A549 (cell line): ENCODE results near the gene PTPRA. TPM values are rescaled to one million over a fixed set of nuclear protein-coding genes. Genes with fewer than 3 reads are reported as not detected.

Experiments used
- ATAC-seq, 2 experiments: fragments of 200-7000 bp in 1 of 2; fragments of >200 bp in 1 of 2; cut with Nextera tagmentation in 1 of 2; cut with Tn5 transposase in 1 of 2; 3 replicates each; pipeline versions ENCODE4 v1.8.0 to v1.9.1; 2018 to 2020; ENCODE audit warnings: mild to moderate bottlenecking in 1 of 2, moderate library complexity in 1 of 2
- CTCF ChIA-PET: fragments of 300-600 bp; sonication (Branson Sonifier 250); formaldehyde crosslinking; extraction: SDS; loops from one replicate; lab custom pipeline; 2021; ENCODE audit warnings: antibody characterized with exemption, inconsistent platforms; lab: Yijun Ruan, JAX
- POLR2A ChIA-PET: fragments of 350-600 bp; formaldehyde crosslinking; extraction: SDS; loops from one replicate; lab custom pipeline; 2021; ENCODE audit warnings: antibody characterized with exemption, inconsistent platforms; lab: Yijun Ruan, JAX
- DNase-seq, 2 experiments: peaks; one replicate each; pipeline versions ENCODE4 v3.0.0 to v3.0.0-alpha.2; 2011 to 2016; ENCODE audit warnings: low read depth in 1 of 2, low spot score in 1 of 2
- FAIRE-seq: peaks from 2 replicates; lab custom pipeline; 2011; peaks lifted over from hg19 to GRCh38; lab: Jason Lieb, UNC
- H3K27ac ChIP-seq, 2 experiments: fragments of >200 bp; sonication (Bioruptor Twin); formaldehyde crosslinking; 3 replicates each; pipeline ENCODE4 v1.5.1; 2016 to 2017
- H3K4me1 ChIP-seq: fragments of >200 bp; sonication (Bioruptor Twin); formaldehyde crosslinking; 3 replicates; pipeline ENCODE4 v1.6.1; 2016
- H3K4me2 ChIP-seq: fragments of >200 bp; sonication (Bioruptor Twin); formaldehyde crosslinking; 3 replicates; pipeline ENCODE4 v1.6.1; 2016
- H3K4me3 ChIP-seq: fragments of >200 bp; sonication (Bioruptor Twin); formaldehyde crosslinking; 3 replicates; pipeline ENCODE4 v1.5.1; 2016
- H3K9me3 ChIP-seq: fragments of >200 bp; sonication (Bioruptor Twin); formaldehyde crosslinking; 3 replicates; pipeline ENCODE4 v1.6.1; 2016
- CBX2 ChIP-seq: fragments of 200-600 bp; sonication (generic); IDR thresholded peaks from 2 replicates; pipeline ENCODE4 v1.6.1; 2016; ENCODE audit warnings: low read depth, mild to moderate bottlenecking, borderline replicate concordance
- CEBPB ChIP-seq, 2 experiments: fragments of >200 bp in 1 of 2; sonication (Bioruptor Twin) in 1 of 2; formaldehyde crosslinking in 1 of 2; IDR thresholded peaks; 2 replicates each; pipeline ENCODE4 v1.6.1; 2012 to 2016
- CHD2 ChIP-seq: fragments of 150-350 bp; IDR thresholded peaks from 2 replicates; pipeline ENCODE4 v1.6.1; 2014; ENCODE audit warnings: low read length; ENCODE audit not compliant: partially characterized antibody
- EP300 ChIP-seq, 2 experiments: fragments of >200 bp; sonication (Bioruptor Twin); formaldehyde crosslinking; IDR thresholded peaks; 2 replicates in 1 of 2; 3 replicates in 1 of 2; pipeline ENCODE4 v1.6.1; 2016 to 2017
- FOSL2 ChIP-seq, 2 experiments: fragments of 450-650 bp in 1 of 2; fragments of >200 bp in 1 of 2; sonication (Bioruptor Twin) in 1 of 2; formaldehyde crosslinking; IDR thresholded peaks; 2 replicates each; pipeline versions ENCODE4 v1.5.0 to v1.6.1; 2016 to 2020; ENCODE audit warnings: mild to moderate bottlenecking in 1 of 2, moderate library complexity in 1 of 2
- FOXS1 ChIP-seq: fragments of 250-450 bp; sonication (Bioruptor Pico); IDR thresholded peaks from 2 replicates; pipeline ENCODE4 v1.5.0; 2020; ENCODE audit warnings: mild to moderate bottlenecking, moderate library complexity
- HDAC2 ChIP-seq: fragments of 200-600 bp; sonication (generic); IDR thresholded peaks from 2 replicates; pipeline ENCODE4 v1.6.1; 2016
- HEYL ChIP-seq: fragments of 250-450 bp; sonication (Bioruptor Pico); IDR thresholded peaks from 2 replicates; pipeline ENCODE4 v1.8.0; 2021; ENCODE audit warnings: mild to moderate bottlenecking, moderate library complexity
- JUN ChIP-seq, 2 experiments: fragments of >200 bp; sonication (Bioruptor Twin); formaldehyde crosslinking; IDR thresholded peaks; 2 replicates in 1 of 2; 3 replicates in 1 of 2; pipeline ENCODE4 v1.6.1; 2016 to 2017
- MAFK ChIP-seq: fragments of 450-650 bp; IDR thresholded peaks from 2 replicates; pipeline ENCODE4 v1.6.1; 2014; ENCODE audit not compliant: partially characterized antibody
- NR3C1 ChIP-seq: fragments of >200 bp; sonication (Bioruptor Twin); formaldehyde crosslinking; IDR thresholded peaks from 3 replicates; pipeline ENCODE4 v1.6.1; 2017
- PHF8 ChIP-seq: fragments of 200-600 bp; sonication (generic); IDR thresholded peaks from 2 replicates; pipeline ENCODE4 v1.6.1; 2016; ENCODE audit warnings: low read depth, mild to moderate bottlenecking, antibody characterized with exemption, moderate library complexity, borderline replicate concordance
- POLR2A ChIP-seq: IDR thresholded peaks from 2 replicates; pipeline ENCODE4 v1.6.1; 2012; ENCODE audit warnings: mild to moderate bottlenecking, low read length
- RAD21 ChIP-seq, 2 experiments: fragments of >200 bp in 1 of 2; sonication (Bioruptor Twin) in 1 of 2; formaldehyde crosslinking in 1 of 2; IDR thresholded peaks in 1 of 2; conservative IDR thresholded peaks in 1 of 2; 2 replicates in 1 of 2; 3 replicates in 1 of 2; pipeline ENCODE4 v1.6.1; 2012 to 2018; ENCODE audit warnings: inconsistent platforms in 1 of 2
- RARB ChIP-seq: fragments of 250-450 bp; sonication (Bioruptor Pico); IDR thresholded peaks from 2 replicates; pipeline ENCODE4 v1.8.0; 2021; ENCODE audit warnings: mild to moderate bottlenecking, moderate library complexity
- SREBF2 ChIP-seq: fragments of 450-650 bp; IDR thresholded peaks from 2 replicates; pipeline ENCODE4 v1.6.1; 2014; ENCODE audit warnings: mild to moderate bottlenecking, moderate library complexity
- ZNF302 ChIP-seq: fragments of 250-450 bp; sonication (Bioruptor Pico); IDR thresholded peaks from 2 replicates; pipeline ENCODE4 v1.9.0; 2021; ENCODE audit warnings: inconsistent platforms, mild to moderate bottlenecking, moderate library complexity
- WGBS: methylation state at CpG from one replicate; pipeline ENCODE4 v1.1.6; 2017; ENCODE audit errors: missing lambda C conversion rate; 5-methylcytosine and 5-hydroxymethylcytosine counted together
- polyA plus RNA-seq, 4 experiments: library from polyadenylated mRNA; depleted of rRNA in 3 of 4; stranded (reverse); fragments of >200 nt; fragmentation: RNase III in 1 of 4; extraction: RNeasy Plus Mini Kit Qiagen cat#74134 plus additional on column Dnase treatment in 1 of 4; gene quantifications; 2 replicates in 3 of 4; 3 replicates in 1 of 4; pipeline ENCODE4 v1.2.3, GENCODE V29; 2011 to 2017
- TF ChIP-seq, protein P1 (sequence below): IDR thresholded peaks from 2 replicates; pipeline ENCODE4 v1.6.1; 2012
- TF ChIP-seq, protein P2 (sequence below): IDR thresholded peaks from 2 replicates; pipeline ENCODE4 v1.6.1; 2012; ENCODE audit warnings: low read depth, borderline replicate concordance

The PTPRA gene
- polyA plus RNA-seq, 2 of the 4 experiments (the other 2 are of a cell fraction), result 29.2 to 83.2 TPM

DNA sequence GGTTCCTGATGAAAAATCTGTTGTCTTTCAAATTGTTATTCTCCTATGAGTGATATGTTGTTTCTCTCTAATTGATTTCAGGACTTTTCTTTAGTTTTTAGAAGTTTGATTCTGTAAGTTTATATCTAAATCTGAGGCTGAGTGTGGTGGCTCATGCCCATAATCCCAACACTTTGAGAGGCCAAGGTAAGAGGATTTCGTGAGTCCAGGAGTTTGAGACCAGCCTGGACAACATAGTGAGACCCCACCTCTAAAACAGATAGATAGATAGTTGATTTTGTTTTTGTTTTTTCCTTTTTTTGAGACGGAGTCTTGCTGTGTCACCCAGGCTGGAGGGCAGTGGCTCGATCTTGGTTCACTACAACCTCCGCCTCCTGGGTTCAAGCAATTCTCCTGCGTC lies 64.6 kb downstream of the PTPRA start:
- ChIA-PET CTCF (no interaction called here), POLR2A (no interaction called here)
- no peak for FAIRE-seq
- H3K4me3 ChIP-seq, result no peak overlapping the region
- no peaks in the 10 kb centered on the region for H3K9me3 ChIP-seq
- 94% methylated on average over 5 of the region's 5 CpGs for WGBS
- no peaks in the 10 kb centered on the region for H3K4me1 ChIP-seq
- no peak for ATAC-seq
- no peak for DNase-seq
- no peak overlapping the region for H3K4me2 ChIP-seq
- no peak overlapping the region for H3K27ac ChIP-seq
- TF ChIP-seq MAFK, result no peak
- TF ChIP-seq, protein P1, sequence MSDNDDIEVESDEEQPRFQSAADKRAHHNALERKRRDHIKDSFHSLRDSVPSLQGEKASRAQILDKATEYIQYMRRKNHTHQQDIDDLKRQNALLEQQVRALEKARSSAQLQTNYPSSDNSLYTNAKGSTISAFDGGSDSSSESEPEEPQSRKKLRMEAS, result no peak
- no peak for TF ChIP-seq SREBF2
- no peak for TF ChIP-seq CEBPB (IDR thresholded peaks at IDR 0.05)
- TF ChIP-seq JUN (IDR thresholded peaks at IDR 0.05), result no peak
- TF ChIP-seq, protein P2, sequence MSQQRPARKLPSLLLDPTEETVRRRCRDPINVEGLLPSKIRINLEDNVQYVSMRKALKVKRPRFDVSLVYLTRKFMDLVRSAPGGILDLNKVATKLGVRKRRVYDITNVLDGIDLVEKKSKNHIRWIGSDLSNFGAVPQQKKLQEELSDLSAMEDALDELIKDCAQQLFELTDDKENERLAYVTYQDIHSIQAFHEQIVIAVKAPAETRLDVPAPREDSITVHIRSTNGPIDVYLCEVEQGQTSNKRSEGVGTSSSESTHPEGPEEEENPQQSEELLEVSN, result no peak
- no peak for TF ChIP-seq POLR2A
- TF ChIP-seq PHF8, result no peak
- TF ChIP-seq ZNF302 (CRISPR knock-in tag), result no peak

DNA sequence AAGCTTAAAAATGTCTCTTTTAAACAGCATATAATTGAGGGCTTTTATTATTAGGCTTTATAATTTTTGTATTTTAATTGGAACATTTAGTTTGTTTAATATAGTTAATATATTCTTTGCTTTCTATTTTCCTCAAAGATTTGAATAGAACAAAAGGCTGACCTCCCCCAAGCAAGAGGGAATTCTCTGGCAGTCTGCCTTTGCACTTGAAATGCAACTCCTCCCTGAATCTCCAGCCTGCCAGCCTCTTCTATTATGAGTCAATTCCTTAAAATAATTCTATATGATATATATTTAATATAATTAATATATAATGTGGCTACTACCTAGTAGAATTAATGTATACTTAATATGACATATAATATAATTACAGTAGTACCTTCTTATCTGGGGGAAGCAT lies 69.2 kb downstream of the PTPRA start:
- Histone ChIP-seq H3K27ac (no peak overlapping the region), H3K4me3 (no peak overlapping the region), H3K4me2 (no peak overlapping the region), H3K9me3 (no peaks in the 10 kb centered on the region), H3K4me1 (peaks cover 6% of the 10 kb centered on the region; the same call in 2 of the 3 replicates)
- FAIRE-seq (no peak), DNase-seq (no peak), ATAC-seq (no peak)
- CTCF ChIA-PET, result interaction anchor here (0.8 to 2.3 kb wide), 4 partner anchors 9 to 187 kb away, joined by 3 to 6 read pairs (median 3); no protein-coding TSS in a partner anchor
- TF ChIP-seq NR3C1, result no peak
- TF ChIP-seq, all 56 proteins: peak for 0
- POLR2A ChIA-PET, result no interaction called here

DNA sequence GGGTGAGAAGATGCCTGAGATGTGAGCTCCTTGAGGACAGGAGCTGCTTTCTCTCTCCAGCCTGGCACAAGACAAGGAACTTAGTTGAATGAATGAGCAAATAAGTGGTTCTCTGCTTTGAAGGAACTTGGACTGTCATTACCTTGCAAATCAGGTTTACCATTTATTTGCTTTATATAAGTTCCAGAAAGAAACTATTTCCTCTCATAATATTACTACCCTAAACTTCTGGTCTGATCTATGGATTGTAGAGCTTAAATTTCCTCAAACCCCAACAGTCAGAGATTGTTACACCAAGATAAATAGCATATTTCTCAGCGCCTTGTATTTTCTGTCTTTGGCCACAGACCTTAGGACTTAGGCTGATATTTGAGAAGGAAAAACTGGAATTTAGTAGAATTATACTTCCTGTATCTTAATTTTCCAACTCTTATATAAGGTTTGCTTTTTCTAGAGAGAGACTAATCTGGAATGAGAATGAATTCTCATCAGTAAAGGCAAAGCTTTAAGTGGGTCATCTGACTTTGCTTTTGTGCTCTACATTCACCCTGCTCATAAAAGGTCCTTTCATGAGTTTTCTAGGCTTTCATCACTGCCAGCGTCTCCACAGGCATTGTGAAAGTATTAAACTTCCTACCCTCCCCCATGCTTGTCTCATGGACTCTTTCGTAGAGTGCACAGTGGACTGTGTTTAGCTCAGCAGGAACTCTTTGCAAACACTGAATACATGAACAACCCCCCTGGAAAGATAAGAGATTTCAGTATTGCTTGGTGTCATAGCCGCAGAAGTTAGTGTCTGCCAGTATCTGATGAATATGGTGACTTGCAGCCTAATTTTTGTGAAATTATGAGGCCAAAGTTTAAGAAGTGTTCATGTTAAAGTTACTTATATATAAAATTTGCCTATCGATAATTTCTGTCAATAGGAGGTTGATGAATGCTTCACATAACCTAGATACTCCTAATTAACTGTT lies 74.0 kb downstream of the PTPRA start:
- ATAC-seq, result peak in 1 of 2 experiments; percentile 50; a peak in 2 of 6 replicates
- Histone ChIP-seq H3K4me1 (peaks cover 8% of the 10 kb centered on the region; the same call in 2 of the 3 replicates), H3K4me2 (0 out of 3 replicates have a peak overlapping the region, but pooled peaks have one; percentile 17), H3K9me3 (no peaks in the 10 kb centered on the region), H3K4me3 (no peak overlapping the region)
- peak; percentile 96 for FAIRE-seq
- POLR2A ChIA-PET, result no interaction called here
- TF ChIP-seq HDAC2 (no peak), FOSL2 (IDR thresholded peaks at IDR 0.05) (no peak), FOSL2 (CRISPR knock-in tag; IDR thresholded peaks at IDR 0.05) (no peak), RAD21 (conservative IDR thresholded peaks at IDR 0.05 in 1 of 2, IDR thresholded peaks at IDR 0.05 in 1 of 2) (no peak), CBX2 (no peak), HEYL (no peak), EP300 (IDR thresholded peaks at IDR 0.05) (no peak), CHD2 (no peak), NR3C1 (no peak), FOXS1 (CRISPR knock-in tag) (no peak), RARB (CRISPR knock-in tag) (no peak)
- TF ChIP-seq, protein P2, result no peak
- TF ChIP-seq, all 56 proteins: peak for 0
- 75% methylated on average over 5 of the region's 5 CpGs for WGBS
- DNase-seq, result peak in 1 of 2 experiments; percentile 16
- CTCF ChIA-PET, result interaction anchor here (0.5 to 1.5 kb wide), 7 partner anchors 8 to 572 kb away, joined by 3 to 5 read pairs (median 4); no protein-coding TSS in a partner anchor
- no peak overlapping the region for H3K27ac ChIP-seq
